ENCODE results near the gene RTF2.

DNA sequence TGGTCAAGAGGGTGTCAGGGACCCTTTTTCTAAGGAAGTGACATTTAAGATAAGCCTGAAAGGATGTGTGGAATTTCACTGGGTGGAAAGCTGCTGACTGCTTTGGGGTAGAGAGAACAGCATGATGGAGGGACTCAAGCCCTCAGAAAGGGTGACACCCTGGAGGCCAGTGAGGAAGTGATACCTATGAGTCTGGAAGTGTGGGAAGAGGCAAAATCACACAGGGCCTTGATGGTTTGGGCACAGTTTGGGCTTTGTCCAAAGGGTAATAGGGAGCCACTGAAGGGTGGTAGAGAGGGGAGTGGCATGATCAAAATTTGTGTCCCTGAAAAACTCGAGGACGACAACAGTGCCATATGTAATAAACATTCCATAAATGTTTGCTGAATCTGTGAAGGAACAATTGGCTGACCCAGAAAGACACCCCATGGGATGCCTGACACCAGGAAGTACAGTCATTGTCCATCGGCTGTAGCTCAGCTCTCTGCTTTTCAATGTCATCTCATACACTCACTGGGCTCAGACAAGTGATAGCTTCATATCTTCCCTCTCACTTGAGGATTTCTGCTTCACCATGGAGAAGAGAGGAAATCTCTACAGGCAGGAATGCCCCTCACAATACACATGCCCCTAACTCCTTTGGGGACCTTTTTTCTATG is 35.1 kb upstream of the RTF2 start:
- TF ChIP-seq, protein P1, sequence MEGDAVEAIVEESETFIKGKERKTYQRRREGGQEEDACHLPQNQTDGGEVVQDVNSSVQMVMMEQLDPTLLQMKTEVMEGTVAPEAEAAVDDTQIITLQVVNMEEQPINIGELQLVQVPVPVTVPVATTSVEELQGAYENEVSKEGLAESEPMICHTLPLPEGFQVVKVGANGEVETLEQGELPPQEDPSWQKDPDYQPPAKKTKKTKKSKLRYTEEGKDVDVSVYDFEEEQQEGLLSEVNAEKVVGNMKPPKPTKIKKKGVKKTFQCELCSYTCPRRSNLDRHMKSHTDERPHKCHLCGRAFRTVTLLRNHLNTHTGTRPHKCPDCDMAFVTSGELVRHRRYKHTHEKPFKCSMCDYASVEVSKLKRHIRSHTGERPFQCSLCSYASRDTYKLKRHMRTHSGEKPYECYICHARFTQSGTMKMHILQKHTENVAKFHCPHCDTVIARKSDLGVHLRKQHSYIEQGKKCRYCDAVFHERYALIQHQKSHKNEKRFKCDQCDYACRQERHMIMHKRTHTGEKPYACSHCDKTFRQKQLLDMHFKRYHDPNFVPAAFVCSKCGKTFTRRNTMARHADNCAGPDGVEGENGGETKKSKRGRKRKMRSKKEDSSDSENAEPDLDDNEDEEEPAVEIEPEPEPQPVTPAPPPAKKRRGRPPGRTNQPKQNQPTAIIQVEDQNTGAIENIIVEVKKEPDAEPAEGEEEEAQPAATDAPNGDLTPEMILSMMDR (IDR thresholded peaks at IDR 0.05): no peak
- TF ChIP-seq EZH2phosphoT487 (IDR thresholded peaks at IDR 0.05): no peak
